GM10847 (cell line): ENCODE measurements around the gene SELL.

Experiments
- POLR2A ChIP-seq: IDR thresholded peaks from 2 replicates; pipeline ENCODE4 v1.6.1; 2011; ENCODE audit not compliant: insufficient read length; ENCODE audit errors: extremely low read depth

The SELL gene

DNA sequence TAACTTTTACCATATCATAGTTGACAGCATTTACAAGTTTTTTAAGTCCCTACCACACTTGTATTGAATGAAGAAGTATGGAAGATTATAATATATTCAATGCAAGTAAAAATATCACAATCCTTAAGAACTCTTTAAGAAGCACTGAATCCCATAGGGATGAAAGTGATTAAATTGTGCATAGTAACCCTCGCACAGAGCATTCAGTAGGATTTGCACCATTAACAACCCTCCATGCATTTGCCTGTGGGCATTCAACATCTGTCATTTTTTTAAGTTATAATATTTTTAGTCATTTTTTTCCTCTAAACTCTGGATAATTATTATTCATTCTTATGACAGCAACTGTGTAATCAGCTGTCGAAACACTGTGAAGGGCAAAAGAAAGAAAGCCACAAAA lies 12.3 kb upstream of the SELL start:
- no peak for TF ChIP-seq POLR2A

DNA sequence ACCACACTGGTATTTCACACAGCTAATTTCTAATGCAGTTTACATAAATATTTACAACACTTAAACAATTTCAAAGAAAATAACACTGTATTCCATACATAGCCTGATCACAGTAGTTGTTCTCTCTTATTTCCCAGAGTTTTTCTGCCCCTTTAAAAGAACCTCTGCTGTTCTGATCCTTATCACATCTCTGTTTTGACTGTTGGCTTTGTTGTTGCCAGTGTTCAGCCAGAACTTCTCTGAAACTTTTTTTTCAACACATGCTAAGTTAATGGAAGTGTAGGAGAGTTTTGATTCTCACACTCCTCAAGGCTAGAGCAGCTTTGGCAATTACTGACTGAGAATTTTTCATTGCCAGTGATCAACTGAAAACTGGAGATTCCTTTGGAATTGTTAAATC lies 11.4 kb upstream of the SELL start:
- no peak for TF ChIP-seq POLR2A

DNA sequence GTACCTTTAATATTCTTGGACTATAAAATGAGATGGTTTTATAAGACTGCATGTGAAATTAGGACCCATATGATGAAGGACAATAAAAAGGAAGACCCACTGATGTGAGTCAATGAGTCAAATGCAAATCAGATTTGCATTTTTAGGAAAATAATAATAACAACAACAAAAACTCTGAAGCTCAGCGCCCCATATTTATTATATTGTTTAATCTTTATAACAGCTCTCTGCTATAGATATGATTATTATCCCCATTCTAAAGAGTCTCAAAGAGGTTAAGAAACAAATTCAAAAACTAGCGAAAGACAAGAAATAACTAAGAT lies 850 bp upstream of the SELL start:
- no peak for TF ChIP-seq POLR2A

DNA sequence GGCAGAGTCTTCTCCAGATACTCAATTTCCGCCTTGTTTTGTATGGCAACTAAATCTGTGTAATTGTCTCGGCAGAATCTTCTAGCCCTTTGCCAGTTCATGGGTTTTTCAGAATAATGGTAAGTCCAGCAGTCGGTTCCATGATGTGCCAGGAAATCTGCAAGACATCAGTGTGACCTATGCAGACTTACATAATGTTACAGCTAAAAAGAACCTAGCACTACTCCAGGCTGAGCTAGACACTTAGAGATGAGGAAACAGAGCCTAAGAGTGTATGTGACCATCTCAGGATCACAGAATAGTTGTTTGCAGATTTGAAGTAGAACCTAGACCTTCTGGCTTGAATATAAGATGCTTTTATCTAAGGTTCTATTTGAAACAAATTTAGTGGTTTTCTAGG lies 2.8 kb downstream of the SELL start:
- TF ChIP-seq POLR2A = no peak

- TF ChIP-seq POLR2A = no peak
Measured at GRCh38 chr1:169707912-169708604, 3.4 kb downstream of the SELL start.

DNA sequence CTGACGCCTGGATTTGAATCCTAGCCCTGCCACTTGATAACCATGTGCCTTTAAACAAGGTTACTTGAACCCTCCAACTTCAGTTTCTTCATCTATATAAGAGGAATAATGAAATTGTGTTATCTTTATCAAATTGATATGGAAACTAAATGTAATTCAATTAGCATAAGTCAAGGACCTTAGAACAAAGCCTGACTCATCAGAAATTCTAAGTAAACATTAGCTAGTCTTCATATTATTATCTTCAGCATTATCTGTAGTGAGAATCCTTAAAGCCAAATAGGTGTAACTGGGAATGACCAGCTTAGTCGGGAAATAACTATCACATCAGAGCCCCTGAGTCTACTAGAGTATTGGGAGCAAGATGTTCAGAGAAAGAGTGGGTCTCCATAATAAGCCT lies 6.6 kb downstream of the SELL start:
- TF ChIP-seq POLR2A = no peak

GRCh38 chr1:169701261-169702005 lies 10.0 kb downstream of the SELL start:
- TF ChIP-seq POLR2A = no peak

GRCh38 chr1:169699707-169700106 lies 11.7 kb downstream of the SELL start:
- TF ChIP-seq POLR2A = no peak

DNA sequence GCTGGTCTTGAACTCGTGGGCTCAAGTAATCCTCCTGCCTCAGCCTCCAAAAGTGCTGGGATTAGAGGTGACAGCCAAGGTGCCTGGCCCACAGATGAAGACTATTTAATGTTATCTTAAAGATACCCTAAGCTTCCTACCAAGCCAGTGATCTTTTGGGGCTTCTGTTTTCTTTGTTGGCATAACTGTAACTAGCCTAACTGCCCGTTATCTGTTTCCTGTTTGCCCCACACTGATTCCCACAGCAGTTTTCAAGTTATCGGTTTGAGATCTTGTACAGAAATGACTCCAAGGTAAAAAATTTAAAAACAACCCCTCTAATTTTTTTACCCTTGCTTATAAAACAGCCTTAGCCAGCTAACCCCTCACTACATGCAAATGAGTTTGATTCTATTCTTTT lies 12.4 kb downstream of the SELL start:
- no peak for TF ChIP-seq POLR2A

GRCh38 chr1:169697755-169698154 lies 13.7 kb downstream of the SELL start:
- TF ChIP-seq POLR2A = no peak

DNA sequence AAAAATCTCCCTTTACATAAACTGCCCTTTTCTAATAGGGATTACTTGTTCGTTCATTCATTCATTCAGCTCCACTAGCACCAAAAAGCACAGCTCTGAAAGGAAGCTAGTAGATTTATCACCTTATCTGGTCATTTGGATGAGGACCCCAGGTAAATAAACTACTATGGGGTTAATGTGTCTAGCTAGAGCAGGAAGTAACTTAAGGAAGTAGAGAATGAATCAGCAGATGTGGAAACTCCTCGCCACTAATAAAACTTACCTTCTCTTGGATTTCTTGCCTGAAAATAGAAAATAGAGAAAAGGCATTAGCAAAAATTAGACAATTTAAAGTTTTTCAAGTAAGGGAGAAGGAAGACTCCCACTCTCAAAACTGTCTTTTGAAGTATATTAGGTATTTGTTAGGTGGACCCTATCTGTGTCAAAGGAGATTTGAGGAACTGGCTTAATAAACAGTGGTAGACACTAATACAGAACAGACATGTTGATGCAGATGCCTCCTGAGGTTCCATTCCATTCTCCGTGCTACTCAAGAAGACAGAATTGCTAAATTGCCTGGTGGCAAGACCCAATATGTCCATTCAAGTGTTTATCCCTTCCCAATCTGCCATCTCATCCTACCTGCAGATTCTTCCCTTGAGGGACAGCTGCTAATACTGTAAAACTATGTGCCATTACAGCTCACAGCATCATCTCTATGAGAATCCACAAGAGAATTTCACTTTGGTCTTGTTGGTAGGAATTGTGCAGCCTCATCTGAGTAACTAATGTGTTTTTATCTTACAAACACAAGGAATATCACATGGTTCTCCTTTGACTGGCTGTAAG lies 14.9 kb downstream of the SELL start:
- no peak for TF ChIP-seq POLR2A

DNA sequence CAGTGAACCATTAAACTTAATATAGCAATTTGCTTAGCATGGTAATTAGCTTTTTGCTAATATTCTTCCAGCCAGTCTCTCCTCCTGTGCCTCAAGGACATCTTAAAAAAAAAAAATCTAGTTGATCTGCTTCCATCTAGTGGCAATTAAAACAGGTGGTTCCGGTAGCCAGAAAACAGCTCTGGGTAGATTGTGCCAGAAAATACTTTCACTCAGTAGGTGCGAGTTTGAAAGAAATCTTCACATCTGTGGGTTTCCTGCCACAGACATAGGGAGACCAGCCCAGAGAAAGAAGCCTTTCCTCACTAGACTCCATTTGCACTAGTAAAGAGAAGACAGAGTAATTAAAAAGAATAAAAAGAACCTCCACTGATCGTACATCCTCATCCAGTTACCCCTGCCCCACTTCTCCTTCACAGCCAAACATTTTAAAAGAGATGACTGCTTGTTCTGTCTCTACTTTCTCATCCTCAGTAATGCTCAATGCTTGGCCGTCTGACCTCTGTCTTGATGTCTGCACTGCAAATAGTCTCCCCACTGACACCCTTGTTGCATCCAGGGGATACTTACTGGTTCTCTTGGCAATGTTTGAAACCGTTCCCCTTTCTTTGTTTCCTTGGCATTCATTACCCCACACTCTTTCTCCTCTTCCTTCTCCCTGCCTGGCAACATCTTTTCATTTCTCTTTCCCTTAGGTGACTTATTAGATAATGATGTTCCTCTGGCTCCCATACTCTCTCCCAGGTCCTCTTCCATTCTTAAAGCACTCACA lies 16.9 kb downstream of the SELL start:
- TF ChIP-seq POLR2A = no peak

DNA sequence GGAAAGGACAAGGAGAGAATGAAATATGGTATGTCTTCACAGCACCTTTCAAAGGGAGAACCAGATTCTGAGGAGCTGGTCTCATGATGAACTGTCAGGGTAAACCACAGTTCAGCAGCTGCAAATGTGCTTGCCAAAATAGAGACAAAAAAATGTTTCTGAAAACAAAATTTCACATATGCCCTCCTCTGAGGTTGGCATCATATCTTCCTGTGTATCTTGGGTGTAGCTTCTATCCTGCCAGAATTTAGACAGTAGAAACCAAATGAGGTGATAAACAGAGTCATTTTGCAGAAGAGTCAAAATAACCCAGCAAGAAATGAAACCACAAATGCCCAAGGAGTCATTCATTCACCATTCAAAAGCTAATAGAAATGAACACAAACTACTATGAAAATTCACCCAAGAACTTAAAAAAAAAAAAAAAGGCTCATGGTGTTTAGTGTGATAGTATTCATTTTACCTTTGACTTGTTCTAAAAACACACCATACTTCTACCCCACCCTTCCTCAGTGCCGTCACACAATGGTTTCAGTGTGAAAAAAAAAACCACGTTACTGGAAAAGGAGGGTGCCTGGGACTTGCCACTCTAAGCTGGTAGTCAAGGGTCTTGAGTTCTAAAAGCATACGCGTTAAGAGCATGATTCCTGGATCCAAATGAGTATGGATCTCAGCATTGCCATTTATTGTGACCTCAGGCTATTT lies 18.5 kb downstream of the SELL start:
- no peak for TF ChIP-seq POLR2A

DNA sequence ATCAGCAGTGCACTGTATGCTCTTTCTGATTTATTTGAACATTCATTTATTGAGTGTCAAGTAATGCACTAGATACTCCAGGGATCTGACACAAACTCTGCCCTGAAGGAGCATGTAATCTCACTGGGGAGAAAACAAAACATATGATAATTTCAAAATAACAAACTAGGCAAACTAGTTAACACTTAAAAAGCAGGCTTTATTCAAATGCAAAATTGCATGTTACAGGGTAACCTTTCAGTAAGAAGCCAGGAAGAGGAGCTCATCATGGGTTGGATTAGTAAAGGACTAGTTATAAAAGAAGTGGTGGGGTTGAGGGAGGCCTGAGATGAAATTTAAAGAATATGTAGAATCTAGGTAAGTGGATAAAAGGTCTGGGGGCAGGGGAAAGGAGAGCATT lies 20.9 kb downstream of the SELL start:
- TF ChIP-seq POLR2A = no peak

- no peak for TF ChIP-seq POLR2A
Measured at GRCh38 chr1:169689395-169689794, 22.0 kb downstream of the SELL start.
